NCI-H2081 treated with DMSO at 0.1 percent for 48 hours (cell line): ENCODE data around the gene ERC2.

Experiments
- DNase-seq: peaks from one replicate; lab custom pipeline; 2025; lab: John Stamatoyannopoulos, UW

ERC2 gene

GRCh38 chr3:56189536-56189935, 278.7 kb downstream of the ERC2 start:
- no peak for DNase-seq

- DNase-seq, result no peak
These were observed 280.1 kb downstream of the ERC2 start for GRCh38 chr3:56188201-56188600.

GRCh38 chr3:56187051-56187450, 281.2 kb downstream of the ERC2 start:
- DNase-seq, result no peak

GRCh38 chr3:56185827-56186226, 282.4 kb downstream of the ERC2 start:
- DNase-seq, result no peak

- no peak for DNase-seq
These were observed 284.7 kb downstream of the ERC2 start for GRCh38 chr3:56183529-56183928.

GRCh38 chr3:56180433-56180832, 287.8 kb downstream of the ERC2 start:
- no peak for DNase-seq

GRCh38 chr3:56173601-56174000, 294.7 kb downstream of the ERC2 start:
- DNase-seq, result peak; percentile 10

- DNase-seq, result no peak
These were observed 303.8 kb downstream of the ERC2 start for GRCh38 chr3:56164436-56164835.

- no peak for DNase-seq
These were observed 310.4 kb downstream of the ERC2 start for GRCh38 chr3:56157693-56158362.

GRCh38 chr3:56154297-56154696, 314.0 kb downstream of the ERC2 start:
- DNase-seq, result no peak

GRCh38 chr3:56147354-56147753, 320.9 kb downstream of the ERC2 start:
- no peak for DNase-seq

- DNase-seq, result no peak
These were observed 322.9 kb downstream of the ERC2 start for GRCh38 chr3:56145410-56145809.

- DNase-seq, result no peak
These were observed 323.5 kb downstream of the ERC2 start for GRCh38 chr3:56144805-56145204.

- peak; percentile 2 for DNase-seq
These were observed 330.9 kb downstream of the ERC2 start for GRCh38 chr3:56137415-56137814.

- no peak for DNase-seq
These were observed 331.8 kb downstream of the ERC2 start for GRCh38 chr3:56136514-56136913.

GRCh38 chr3:56135941-56136340, 332.3 kb downstream of the ERC2 start:
- DNase-seq, result no peak

GRCh38 chr3:56133423-56133822, 334.8 kb downstream of the ERC2 start:
- no peak for DNase-seq

- no peak for DNase-seq
These were observed 335.5 kb downstream of the ERC2 start for GRCh38 chr3:56132762-56133161.

- DNase-seq, result no peak
These were observed 336.2 kb downstream of the ERC2 start for GRCh38 chr3:56131974-56132590.

- no peak for DNase-seq
These were observed 338.2 kb downstream of the ERC2 start for GRCh38 chr3:56130036-56130435.

- DNase-seq, result no peak
These were observed 341.6 kb downstream of the ERC2 start for GRCh38 chr3:56126632-56127031.

GRCh38 chr3:56125358-56126005, 342.8 kb downstream of the ERC2 start:
- DNase-seq, result no peak

- DNase-seq, result no peak
These were observed 343.7 kb downstream of the ERC2 start for GRCh38 chr3:56124546-56124945.

- no peak for DNase-seq
These were observed 344.8 kb downstream of the ERC2 start for GRCh38 chr3:56123487-56123886.
